GM10847 (cell line): ENCODE results near the gene LRBA.

Experiments
- POLR2A ChIP-seq: IDR thresholded peaks from 2 replicates; pipeline ENCODE4 v1.6.1; 2011; ENCODE audit not compliant: insufficient read length; ENCODE audit errors: extremely low read depth

LRBA gene

GRCh38 chr4:150495550-150495949 is 519.5 kb downstream of the LRBA start:
- TF ChIP-seq POLR2A = no peak

- TF ChIP-seq POLR2A = no peak
These were observed 521.2 kb downstream of the LRBA start for GRCh38 chr4:150493851-150494250.

- no peak for TF ChIP-seq POLR2A
These were observed 523.7 kb downstream of the LRBA start for GRCh38 chr4:150491132-150492049.

GRCh38 chr4:150482581-150482980 is 532.5 kb downstream of the LRBA start:
- no peak for TF ChIP-seq POLR2A

GRCh38 chr4:150479657-150480056 is 535.4 kb downstream of the LRBA start:
- no peak for TF ChIP-seq POLR2A

GRCh38 chr4:150477869-150478268 is 537.2 kb downstream of the LRBA start:
- no peak for TF ChIP-seq POLR2A

GRCh38 chr4:150476776-150477175 is 538.3 kb downstream of the LRBA start:
- no peak for TF ChIP-seq POLR2A

GRCh38 chr4:150475763-150476162 is 539.3 kb downstream of the LRBA start:
- TF ChIP-seq POLR2A = no peak

GRCh38 chr4:150464523-150464922 is 550.6 kb downstream of the LRBA start:
- TF ChIP-seq POLR2A = no peak

- TF ChIP-seq POLR2A = no peak
These were observed 552.3 kb downstream of the LRBA start for GRCh38 chr4:150462743-150463142.

- TF ChIP-seq POLR2A = no peak
These were observed 553.1 kb downstream of the LRBA start for GRCh38 chr4:150461957-150462356.

- TF ChIP-seq POLR2A = no peak
These were observed 557.3 kb downstream of the LRBA start for GRCh38 chr4:150457802-150458201.

- no peak for TF ChIP-seq POLR2A
These were observed 563.2 kb downstream of the LRBA start for GRCh38 chr4:150451883-150452282.

GRCh38 chr4:150447356-150447755 is 567.7 kb downstream of the LRBA start:
- TF ChIP-seq POLR2A = no peak

- TF ChIP-seq POLR2A = no peak
These were observed 575.6 kb downstream of the LRBA start for GRCh38 chr4:150439451-150439933.

GRCh38 chr4:150436598-150437370 is 578.3 kb downstream of the LRBA start:
- no peak for TF ChIP-seq POLR2A
